ENCODE results near the gene NPR3.
"Not testable (repeated sequence)": the region's sequence is repeated elsewhere in the genome, so short reads cannot be mapped to it uniquely, and the experiment has no call there.

NPR3 gene

DNA sequence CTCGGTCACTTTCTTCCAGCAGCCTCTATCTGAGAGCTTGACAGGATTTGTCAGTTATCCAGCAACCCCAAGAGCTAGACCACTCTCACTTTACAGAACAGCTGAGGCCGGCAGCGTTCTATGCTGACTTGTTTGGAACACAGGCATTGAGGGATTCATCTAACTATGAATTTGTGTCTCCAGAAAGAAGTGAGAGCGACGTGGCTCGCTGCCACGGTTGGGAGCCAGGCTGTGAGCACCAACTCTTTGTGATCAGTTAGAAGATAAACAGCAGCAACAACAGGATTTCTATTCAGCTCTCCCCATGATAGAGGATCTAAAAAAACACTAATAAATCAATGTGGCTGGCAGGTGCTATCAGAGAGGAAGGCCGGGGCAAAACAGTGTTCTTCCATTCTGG, 58.6 kb downstream of the NPR3 start:
- no peak for DNase-seq

DNA sequence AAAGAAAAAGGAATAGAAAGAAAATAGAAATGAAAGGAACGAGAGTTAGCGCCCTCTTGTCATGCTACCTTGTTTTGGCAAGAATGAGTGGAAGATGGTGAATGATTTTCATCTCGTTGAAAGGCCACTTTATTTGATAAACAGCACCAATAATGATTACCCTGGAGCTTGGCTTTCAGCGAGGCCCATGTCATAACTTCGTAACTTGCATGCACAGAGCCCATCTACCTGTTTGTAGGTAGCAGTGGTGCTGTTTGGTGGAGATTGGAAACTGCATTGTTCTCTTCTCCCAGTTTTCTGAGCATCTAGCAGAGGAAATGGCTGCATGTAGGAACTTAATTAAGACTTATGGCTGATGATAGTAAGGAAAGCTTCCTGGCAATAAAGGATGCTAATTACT, 59.3 kb downstream of the NPR3 start:
- no peak for DNase-seq

DNA sequence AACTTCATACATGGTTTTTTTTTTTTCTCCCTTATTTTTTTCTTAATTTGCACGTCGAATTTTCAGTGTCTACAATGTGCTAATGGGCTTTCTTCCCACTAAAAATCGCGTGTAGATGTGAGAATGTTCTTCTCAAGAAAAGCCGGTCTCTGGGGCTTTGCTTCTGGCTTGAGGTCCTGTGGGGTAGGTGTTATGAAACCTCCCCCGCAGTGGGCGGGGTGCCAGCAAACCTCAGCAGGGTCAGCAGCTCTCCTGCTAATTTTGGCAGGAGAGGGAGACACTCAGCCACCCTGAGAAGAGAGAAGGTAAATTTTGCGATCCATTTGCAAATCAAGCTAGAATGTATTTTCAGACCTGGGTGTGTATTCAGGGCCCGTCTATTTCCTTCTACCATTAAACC, 59.9 kb downstream of the NPR3 start:
- DNase-seq: no peak

DNA sequence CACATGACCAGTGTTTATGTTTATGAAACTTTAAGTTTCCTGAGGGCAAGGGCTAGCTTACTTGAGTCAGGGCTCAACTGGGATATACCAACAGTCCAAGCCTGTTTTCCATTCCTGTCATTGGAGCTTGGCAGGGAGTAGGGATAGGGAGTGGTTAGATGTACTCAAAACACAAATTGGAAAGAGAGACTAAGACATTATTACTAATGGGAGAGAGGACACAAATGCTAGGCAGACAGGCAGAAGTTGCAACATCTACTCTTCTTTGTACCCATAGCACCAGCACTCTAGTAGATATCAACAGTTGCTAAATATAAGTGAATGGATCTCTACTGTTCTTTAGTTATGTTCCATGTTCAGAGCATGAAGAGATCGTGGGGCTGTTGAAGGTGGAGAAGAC, 62.8 kb downstream of the NPR3 start:
- DNase-seq: no peak

DNA sequence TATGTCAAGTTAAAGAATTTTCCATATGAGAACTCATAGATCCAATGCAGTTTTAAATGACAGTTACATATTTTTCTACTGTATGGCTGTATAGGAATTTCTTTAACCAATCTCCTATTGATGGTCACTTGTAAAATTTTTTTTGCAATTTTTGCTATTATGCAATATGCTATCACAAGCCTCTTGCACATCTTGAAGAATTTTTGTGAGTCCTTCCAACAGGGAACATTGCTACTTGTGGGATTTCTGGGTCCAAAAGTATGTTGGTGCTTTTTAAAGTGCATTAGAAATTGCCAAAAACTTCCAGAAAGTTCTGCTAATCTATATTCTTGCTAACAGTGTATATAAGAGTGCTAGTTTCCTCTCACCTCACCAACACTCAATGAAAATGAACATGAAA, 65.1 kb downstream of the NPR3 start:
- no peak for DNase-seq

DNA sequence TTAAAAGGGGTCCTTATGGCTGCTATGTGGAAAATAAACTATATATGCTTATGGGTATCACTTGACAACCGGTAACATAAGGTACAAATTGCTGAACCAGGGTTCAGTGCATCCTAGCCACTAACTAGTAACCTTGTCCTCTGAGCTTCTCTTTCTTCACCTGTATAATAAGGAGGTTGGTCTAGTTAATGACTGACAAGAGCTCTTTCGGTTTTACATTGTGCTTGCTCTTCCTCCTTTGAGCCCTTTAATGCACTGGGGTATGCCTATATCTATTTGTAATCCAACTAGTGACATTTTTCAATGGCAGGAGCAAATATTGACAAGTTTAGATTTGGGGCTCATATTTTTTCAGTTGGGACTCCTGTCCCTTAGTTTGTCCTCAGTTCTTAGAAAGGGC, 66.1 kb downstream of the NPR3 start:
- no peak for DNase-seq

DNA sequence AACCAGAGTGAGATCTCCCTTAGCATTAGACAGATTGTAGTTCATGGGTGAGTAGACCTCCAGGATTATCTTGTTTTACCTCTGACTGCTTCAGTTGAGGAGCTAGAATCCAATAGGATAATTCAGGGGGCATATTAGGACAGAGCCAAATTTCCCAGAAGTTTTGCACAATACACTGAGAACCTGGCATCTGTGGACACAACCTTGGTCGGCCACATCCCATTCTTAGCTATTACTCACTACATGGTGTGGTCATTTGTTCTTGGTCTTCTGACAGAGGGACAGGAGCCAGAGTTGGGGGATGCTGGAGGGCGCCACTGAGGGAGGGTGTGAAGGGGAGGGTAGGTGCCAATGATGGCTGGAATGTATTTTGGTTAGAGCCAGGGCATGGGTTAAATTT, 66.6 kb downstream of the NPR3 start:
- no peak for DNase-seq

DNA sequence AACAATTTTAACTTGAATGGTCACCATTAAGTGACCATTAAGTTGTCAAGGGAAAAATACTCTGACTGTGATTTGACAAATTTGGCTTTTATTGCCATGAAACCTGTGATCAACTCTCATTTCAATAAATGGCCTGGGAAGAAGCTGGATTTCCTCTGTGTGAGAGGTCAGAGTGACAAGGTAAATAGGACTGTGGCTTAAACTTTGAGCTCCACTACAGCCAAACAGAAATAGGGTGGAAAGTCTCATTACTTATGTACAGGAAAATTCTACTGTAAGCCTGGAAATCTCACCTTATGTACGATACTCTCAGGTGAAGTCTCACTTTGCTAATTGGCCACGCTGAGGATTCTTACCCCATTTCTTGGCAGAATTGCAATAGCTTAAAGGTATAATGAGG, 67.3 kb downstream of the NPR3 start:
- DNase-seq: no peak

DNA sequence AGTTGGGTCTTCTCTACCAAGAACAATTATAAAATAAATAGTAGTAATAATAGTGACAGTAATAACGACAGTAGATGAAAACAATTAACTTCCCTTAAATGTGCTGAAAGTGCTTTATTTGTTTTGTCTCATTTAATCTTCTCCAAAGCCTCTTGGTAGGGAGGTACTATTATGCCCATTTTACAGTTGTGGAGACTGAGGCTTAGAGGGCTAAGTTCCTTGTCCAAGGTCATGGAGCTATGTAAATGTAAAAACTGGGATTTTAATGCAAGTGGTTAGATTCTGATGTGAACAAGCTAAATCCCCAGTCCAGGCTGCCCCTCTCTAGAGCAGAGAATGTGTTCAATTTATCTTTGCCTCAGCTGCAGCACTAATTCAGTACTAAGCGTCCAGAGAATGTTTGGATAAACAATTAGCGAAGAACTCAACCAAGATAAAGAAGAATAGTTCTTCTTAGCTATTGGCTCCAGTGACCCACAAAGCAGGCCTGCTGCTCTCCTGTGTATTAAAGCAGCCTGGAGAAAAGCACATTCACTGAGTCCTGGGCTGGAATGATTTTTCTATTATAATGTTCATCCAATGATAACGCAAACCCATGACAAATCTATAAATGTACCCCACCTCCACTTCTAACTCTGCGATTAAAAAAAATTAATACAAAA, 68.8 kb downstream of the NPR3 start:
- DNase-seq: no peak

DNA sequence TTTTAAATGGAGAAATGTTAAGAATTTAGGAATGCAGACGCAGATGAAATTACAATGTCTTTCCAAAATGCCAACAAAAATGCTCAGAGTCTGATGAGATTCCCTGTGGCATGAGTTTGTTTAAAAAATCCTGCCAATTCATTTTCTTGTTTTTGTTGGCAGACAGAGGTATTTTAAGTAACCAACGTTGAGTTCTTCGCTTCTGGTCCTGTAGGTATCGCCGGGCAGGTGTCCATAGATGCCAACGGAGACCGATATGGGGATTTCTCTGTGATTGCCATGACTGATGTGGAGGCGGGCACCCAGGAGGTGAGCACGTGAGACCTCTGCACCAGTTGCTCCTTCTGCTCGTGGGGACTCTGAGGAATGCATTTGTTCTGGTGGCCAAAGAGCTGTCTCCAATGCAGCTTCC, 69.4 kb downstream of the NPR3 start:
- DNase-seq: no peak

DNA sequence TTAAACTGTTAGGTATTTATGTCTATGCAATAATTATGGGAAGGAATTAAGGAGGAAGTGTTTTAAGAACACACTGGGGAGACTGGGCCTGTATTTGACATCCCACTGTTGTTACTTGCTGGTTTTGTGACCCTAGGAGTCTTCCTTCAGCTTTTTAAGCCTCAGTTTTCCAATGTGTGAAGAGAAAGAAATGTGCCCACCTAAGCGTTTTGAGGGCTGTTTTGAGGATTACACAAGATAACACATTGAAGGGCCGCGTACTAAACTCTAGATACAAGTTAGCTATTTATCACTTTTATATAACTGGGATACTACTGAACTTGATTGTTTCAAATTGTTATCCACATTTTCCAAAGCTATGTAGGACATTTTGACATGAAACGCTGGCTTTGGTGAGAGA, 72.5 kb downstream of the NPR3 start:
- no peak for DNase-seq

DNA sequence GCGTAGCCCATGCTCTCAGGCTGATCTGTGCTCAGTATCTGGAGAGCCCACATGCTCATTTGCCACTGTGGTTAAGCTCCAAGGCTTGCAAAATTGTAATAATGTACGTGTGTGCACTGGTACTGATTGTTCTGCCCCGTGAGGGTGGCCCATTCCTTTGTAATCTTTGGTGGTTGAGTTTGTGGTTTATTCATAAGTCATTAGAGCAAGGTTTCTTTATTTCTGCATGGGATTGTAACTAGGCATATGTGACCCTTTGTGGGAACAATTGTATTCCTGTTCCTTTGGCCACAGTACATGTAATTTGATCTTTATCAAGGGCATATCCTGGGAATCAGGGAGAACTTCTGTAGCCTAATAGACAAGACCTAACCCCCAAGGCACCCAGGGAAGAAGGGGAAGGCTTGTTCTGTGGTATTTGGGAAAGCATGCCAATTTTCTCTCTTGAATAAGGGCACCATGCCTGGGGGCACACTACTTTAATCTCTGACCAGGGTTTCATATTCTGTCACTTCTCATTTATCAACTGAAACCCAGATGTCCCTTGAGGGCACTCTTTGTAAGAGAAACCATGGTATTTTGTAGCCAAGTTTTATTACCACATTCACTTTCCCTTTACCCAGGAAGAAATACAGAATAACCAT, 74.6 kb downstream of the NPR3 start:
- no peak for DNase-seq

DNA sequence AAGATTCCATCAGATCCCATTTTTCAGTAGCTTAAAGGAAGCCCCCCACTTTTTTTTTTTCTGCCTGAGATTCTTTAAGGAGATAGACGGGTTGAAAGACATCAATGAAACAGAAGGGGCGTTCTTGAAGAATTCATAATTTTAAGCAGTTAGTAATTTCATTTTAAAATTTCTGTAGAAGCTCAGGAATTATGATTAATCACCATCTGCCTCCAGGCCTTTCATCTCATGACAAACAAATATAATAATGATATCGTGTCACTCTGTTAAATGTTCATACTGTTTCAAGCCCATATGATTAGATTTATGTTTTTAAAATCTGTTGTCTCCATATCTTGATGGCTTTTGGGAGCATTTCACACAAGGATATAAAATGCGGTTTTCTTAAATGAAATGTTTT, 75.2 kb downstream of the NPR3 start:
- no peak for DNase-seq

DNA sequence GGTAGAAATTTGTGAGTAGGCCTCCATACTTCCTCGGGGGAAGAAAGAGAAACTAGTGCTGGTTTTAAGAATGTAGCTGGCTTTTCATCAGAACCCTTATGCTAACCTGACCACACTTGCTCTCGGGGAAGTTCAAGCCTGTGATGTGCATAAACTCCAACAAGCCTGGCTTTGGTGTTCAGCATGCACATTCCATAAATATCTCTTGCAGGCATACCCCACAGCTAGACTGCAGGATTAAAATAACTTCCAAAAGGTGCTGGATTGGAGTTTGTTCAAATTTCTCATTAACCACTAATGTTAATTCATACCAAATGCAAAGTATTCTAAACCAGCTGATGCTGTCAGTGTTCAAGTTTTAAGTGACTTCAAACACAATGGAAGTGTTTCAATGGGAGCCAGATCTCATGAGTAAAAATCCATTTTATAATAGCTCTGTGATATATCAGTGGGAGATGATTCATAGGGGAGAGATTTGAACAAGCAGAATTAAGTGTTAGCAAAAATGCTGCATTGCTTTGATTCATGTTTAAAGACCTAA, 79.4 kb downstream of the NPR3 start:
- no peak for DNase-seq

DNA sequence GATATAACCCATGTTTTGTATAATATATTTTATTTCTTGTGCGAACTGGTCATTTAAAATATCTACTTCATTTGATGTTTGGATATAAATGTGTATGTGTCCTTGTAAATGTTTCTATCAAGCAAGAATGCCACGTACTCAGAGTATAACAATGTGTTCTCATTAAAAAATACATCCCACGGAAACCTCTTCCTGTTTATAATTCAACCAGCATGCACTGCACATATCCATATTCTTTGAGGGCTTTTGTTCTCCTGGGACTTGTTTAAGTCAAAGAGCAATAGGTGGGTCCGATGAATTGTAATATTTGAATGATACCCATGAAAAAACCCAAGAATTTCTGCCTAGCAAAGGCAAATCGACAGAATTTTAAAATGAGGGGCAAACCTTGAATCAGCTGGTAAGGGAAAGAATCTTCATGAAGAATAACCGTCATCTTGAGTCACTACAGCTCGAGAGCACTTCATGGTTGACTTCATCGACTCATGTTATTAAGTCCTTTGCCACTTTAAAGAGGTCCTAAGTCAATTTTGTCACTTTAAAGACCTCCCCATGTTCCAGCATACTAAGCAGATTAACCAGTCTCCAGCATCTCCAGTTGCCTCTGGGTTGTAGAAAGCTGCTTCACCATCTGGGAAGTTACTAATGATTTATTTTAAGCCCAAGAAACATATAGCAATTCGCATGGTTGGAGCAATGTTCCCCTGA, 80.6 kb downstream of the NPR3 start:
- DNase-seq: no peak

DNA sequence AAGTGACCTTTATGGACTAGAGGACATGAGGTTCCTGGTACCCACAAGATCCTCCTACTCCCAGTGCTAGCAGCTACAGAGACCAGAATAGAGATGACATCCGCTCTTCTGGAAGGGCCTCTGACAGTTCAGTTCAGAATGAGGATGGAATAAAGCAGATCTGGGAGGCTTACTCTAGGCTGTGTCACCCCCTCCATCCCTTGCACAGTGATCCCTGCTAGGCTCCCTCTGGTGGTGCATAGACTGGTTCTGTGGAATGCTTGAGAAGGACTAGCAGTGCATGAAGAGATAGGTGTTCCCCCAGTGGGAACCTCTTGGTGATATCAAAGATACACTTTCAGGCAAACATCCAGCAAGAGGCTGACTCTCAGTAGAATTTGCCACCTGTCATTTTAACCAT, 83.0 kb downstream of the NPR3 start:
- no peak for DNase-seq

DNA sequence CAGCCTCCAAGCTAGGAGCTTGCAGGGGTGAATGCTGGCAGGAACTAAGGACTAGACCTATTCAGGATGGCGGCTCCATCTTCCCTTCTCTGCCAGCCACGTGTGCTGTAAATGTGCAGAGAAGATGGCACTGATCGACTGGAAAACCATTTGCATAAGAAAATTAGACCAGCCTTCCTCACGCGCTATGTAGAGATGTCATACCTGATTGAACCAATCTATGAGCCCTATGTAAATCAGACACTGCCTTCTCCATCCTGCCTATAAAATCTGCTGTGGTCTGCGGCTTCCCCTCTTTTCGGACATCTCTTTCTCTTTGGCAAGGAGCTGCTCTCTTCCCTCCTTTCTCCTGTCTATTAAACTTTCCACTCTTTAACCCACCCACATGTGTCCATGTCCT, 91.6 kb downstream of the NPR3 start:
- DNase-seq: no peak

DNA sequence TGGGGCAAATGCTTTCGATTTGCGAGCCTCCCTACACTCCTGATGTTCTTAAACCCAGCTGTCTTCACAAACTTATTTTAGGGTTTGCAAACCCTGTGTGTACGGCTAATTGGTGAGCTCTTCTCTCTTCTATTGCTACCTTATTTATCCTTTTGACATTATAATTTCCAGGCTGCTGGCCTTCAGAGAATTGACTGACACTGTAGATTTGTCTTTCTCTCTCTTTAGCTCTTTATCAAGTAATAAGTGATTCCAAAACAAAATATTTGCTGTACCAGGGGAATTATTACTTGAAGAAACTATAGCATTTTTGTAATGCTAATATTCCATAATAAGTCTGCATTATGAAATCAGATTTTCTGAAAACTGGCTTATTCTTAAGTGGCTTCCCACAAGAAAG, 92.5 kb downstream of the NPR3 start:
- DNase-seq: no peak

DNA sequence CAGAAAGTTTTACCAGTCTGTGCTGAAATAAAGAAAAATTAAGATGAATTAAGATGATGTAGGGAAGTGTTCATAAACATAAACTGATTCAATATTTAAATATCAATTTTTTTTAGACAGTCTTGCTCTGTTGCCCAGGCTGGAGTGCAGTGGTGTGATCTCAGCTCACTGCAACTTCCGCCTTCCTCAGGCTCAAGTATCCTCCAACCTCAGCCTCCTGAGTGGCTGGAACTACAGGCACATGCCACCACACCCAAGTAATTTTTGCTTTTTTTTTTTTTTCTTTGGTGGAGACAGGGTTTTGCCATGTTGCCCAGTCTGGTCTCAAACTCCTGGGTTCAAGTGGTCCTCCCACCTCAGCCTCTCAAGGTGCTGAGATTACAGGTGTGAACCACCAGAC, 94.3 kb downstream of the NPR3 start:
- DNase-seq: not testable (repeated sequence)

DNA sequence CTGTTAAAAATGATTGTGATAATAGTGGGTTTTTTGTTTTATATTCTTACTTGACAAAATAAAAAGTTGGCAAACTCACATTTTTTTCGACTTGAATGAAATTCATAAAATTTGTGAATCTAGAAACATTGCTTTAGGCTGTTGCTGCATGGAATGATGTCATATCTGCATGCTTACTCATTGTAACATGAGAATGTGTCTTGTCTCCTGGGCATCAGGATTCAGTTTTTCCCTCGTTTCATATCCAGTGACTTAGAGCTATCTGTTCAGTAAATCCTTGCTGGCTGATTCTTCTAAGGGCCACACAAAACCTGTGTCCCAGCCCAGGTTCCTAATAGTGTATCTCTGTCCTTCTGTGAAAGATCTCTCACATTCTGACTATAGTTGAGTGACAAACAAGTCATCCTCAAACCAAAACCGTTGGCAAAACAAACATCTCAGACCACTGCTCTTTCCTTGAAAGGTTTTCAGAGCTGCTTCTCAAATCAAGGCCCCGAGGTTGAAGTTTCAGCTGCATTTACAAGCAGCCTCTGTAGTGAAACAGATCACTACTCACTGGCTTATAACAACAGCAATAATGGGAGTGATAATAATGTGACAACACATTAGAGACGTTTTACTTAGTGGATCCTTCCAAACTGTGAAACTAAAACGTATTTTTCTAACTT, 95.0 kb downstream of the NPR3 start:
- no peak for DNase-seq

DNA sequence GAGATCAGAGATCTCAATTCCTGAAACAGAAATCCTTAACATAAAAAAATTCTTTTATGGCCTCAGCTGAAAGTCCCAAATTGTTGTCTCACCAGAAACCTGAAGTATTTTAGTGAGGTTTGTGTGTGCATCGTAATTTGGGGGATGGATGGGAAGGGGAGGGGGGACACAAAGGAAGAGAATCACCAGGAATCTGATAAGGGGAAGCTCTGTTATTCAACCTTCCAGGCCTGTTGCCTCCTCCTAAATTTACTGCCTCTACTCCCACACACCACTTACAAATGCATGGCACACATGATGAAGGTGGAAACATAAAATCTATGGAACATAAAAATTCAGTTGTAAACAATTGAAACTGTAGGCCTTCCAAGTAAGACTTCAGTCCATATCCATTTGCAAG, 97.7 kb downstream of the NPR3 start:
- no peak for DNase-seq

DNA sequence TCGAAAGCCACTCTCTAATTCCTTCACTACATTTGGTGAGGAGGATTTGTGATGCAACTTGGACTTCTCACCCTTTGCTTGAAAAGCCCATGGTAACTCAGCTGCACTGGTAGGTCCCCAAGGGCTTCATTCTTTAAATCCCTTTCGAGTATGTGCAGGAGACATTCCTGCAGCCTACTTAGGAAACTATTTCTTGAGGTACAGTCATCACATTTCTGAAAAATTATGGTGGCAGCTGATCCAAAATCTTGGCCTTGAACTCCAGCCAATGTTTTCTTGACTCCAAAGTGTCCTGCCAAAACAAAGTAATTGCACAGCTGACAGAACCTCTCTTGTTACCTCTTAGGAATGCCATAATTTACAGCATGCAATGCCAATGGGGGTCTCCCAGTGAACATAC, 99.7 kb downstream of the NPR3 start:
- no peak for DNase-seq

DNA sequence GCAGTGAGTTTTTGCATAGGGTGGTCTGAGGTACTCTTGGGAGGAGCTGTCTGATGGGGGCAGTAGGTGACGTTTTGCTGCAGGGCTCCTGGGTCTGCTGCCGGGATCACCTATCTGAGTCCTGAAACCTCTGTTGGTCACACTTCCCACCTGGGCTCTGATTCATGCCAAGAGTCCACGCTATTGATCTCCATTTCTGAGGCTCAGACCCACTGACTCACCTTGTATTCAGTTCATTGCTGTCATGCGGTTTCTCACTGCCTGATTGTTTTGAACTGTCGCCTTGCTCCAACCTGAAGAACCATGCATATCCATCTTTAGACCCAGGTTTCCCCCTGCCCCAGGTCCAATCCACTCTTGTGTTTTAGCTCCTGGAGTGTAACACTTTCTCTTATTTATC, 101.3 kb downstream of the NPR3 start:
- no peak for DNase-seq

DNA sequence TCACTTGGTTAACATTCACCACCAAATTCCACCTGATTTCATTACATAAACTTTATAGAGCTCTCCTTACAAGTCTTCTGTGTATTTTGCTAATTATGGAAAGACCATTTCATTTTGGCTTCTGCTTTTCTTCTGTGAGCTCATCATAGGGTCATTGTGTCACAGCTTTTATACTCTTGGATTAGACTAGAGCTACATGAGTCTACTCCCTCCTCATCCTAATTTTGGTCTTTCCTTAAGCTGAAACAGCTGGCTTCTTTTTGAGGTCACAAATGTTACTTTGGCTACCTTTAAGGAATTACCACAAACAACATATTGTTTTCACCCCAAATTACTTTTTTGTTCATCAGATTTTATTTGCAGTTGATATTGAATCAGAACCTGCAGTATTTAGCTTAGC, 103.0 kb downstream of the NPR3 start:
- DNase-seq: no peak
